Measurements from ENCODE around the gene RMDN2.
A peak's percentile ranks its signal among the peaks of the same experiment; 100 is the strongest.

RMDN2 gene

GRCh38 chr2:38057651-38058410 is 132.7 kb downstream of the RMDN2 start:
- no peak for DNase-seq

GRCh38 chr2:38060236-38061018 is 135.3 kb downstream of the RMDN2 start:
- DNase-seq: peak; percentile 71

GRCh38 chr2:38064801-38065501 is 139.9 kb downstream of the RMDN2 start:
- no peak for DNase-seq

DNA sequence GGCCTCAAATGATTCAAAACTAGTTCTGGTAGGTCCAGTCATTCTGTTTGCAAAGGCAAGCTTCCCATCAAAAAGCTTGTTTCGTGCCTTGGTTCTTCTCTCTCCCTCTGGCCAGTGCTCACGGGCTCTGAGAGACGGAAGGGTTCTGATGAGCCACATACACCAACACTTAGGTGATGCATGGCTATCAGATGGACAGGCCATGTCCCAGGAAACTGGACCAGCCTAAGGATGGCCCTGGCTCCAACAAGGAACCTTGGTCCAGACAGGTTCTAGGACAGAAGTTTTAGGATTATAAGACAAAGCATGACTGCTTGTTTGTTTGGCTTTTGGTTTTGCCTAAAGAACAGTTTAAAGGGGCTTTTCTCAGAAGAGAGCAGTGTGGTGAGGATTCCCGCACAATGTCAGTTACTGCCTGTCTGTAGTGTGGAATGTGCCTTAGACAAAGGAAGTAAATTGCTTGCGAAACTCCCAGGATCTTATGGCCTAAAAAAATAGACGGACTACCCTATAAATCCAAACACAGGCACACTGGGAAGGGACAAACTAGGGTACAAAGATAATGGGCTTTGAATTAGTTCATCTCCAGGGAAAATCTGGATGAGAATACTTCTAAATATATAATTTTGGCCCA is 140.5 kb downstream of the RMDN2 start:
- DNase-seq: peak; percentile 29

DNA sequence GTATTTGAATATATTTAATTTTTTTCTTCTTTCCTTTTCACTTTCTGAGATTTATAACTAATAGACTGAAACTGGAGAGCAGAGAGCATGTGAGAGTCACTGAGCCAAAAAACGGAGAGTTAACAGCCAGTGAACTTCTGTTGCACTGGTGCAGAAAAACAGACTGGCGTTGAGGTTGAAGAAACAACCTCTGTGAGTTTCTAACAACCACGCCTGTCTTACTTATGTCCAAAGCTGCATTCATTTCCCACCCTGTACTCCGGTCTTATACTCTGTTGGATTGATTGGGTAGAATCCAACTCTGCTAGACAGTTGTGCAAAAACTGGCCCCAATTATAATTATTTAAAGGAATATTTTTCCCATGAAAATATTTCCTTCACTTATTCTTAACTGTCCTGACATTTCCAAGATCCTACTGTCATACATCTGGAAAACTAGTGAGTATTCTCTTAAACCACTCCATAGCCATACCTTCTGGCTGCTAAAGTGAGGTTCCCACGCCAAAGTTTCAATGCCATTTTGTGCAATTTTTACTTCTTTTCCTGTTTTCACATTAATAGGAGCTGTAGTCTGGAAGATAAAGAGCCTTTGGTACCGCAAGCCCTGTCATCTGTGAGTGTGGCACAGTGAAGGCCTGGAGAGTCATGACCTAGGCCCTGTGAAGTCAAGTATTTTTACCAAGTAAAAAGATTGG is 141.5 kb downstream of the RMDN2 start:
- DNase-seq: peak; percentile 74

Measured in left hindlimb (tissue), 1 donor.